ENCODE data around the gene SCFD1. TPM values are rescaled to one million over a fixed set of nuclear protein-coding genes. Genes with fewer than 3 reads are reported as not detected.
"Not testable (repeated sequence)": the region's sequence is repeated elsewhere in the genome, so short reads cannot be mapped to it uniquely, and the experiment has no call there.

Gene SCFD1
- 74.7 and 74.9 TPM in 2 replicates for total RNA-seq (2014; rRNA removed; shearing (Covaris generic))

GRCh38 chr14:30621940-30622830, at the start of gene SCFD1:
TSS of gene SCFD1 (plus strand) at chr14:30622319. CDS start at chr14:30622339, 20 bp downstream.
- DNase-seq (ENCODE audit: low spot score): peak; percentile 85

GRCh38 chr14:30572771-30573170, 49.3 kb upstream of the SCFD1 start:
- DNase-seq (ENCODE audit: low spot score): no peak

GRCh38 chr14:30573226-30573814, 48.8 kb upstream of the SCFD1 start:
- DNase-seq (ENCODE audit: low spot score): peak; percentile 14

GRCh38 chr14:30573966-30574365, 48.2 kb upstream of the SCFD1 start:
- no peak for DNase-seq (ENCODE audit: low spot score)

GRCh38 chr14:30574777-30575176, 47.3 kb upstream of the SCFD1 start:
- not testable (repeated sequence) for DNase-seq (ENCODE audit: low spot score)

- not testable (repeated sequence) for DNase-seq (ENCODE audit: low spot score)
These were observed 45.8 kb upstream of the SCFD1 start for GRCh38 chr14:30576333-30576732.

- DNase-seq (ENCODE audit: low spot score): no peak
These were observed 41.4 kb upstream of the SCFD1 start for GRCh38 chr14:30580616-30581282.

- no peak for DNase-seq (ENCODE audit: low spot score)
These were observed 40.9 kb upstream of the SCFD1 start for GRCh38 chr14:30581283-30581625.

GRCh38 chr14:30582376-30582775, 39.7 kb upstream of the SCFD1 start:
- DNase-seq (ENCODE audit: low spot score): no peak

GRCh38 chr14:30584058-30584630, 38.0 kb upstream of the SCFD1 start:
- no peak for DNase-seq (ENCODE audit: low spot score)

GRCh38 chr14:30585204-30585603, 36.9 kb upstream of the SCFD1 start:
- no peak for DNase-seq (ENCODE audit: low spot score)

GRCh38 chr14:30587141-30587540, 35.0 kb upstream of the SCFD1 start:
- no peak for DNase-seq (ENCODE audit: low spot score)

GRCh38 chr14:30588873-30589272, 33.2 kb upstream of the SCFD1 start:
- no peak for DNase-seq (ENCODE audit: low spot score)

GRCh38 chr14:30596935-30597334, 25.2 kb upstream of the SCFD1 start:
- no peak for DNase-seq (ENCODE audit: low spot score)

GRCh38 chr14:30597504-30597903, 24.6 kb upstream of the SCFD1 start:
- DNase-seq (ENCODE audit: low spot score): no peak

GRCh38 chr14:30600922-30601918, 20.9 kb upstream of the SCFD1 start:
- no peak for DNase-seq (ENCODE audit: low spot score)

- DNase-seq (ENCODE audit: low spot score): no peak
These were observed 18.7 kb upstream of the SCFD1 start for GRCh38 chr14:30603402-30603801.

- DNase-seq (ENCODE audit: low spot score): not testable (repeated sequence)
These were observed 17.4 kb upstream of the SCFD1 start for GRCh38 chr14:30604696-30605095.

GRCh38 chr14:30607156-30607780, 14.9 kb upstream of the SCFD1 start:
- no peak for DNase-seq (ENCODE audit: low spot score)

GRCh38 chr14:30608533-30609006, 13.5 kb upstream of the SCFD1 start:
- peak; percentile 13 for DNase-seq (ENCODE audit: low spot score)
